Caco-2 (cell line): ENCODE measurements around the gene ZNF559. TPM values are rescaled to one million over a fixed set of nuclear protein-coding genes. Genes with fewer than 3 reads are reported as not detected.
"Not testable (repeated sequence)": the region's sequence is repeated elsewhere in the genome, so short reads cannot be mapped to it uniquely, and the experiment has no call there.

Source experiments
- Bru-seq: library from RNA; stranded (reverse); fragments of 400-500 nt; gene quantifications from one replicate; lab custom pipeline; 2021; lab: Mats Ljungman, UMichigan
- BruChase-seq, 2 experiments: library from RNA; stranded (reverse); fragments of 400-500 nt; gene quantifications; one replicate each; lab custom pipeline; 2021; lab: Mats Ljungman, UMichigan
- BruUV-seq: library from RNA; stranded (reverse); fragments of 400-500 nt; replicated peaks from 2 replicates; lab custom pipeline; 2021; lab: Mats Ljungman, UMichigan
- CTCF ChIA-PET: fragments of 300-600 bp; sonication (Branson Sonifier 250); formaldehyde crosslinking; loops from one replicate; lab custom pipeline; 2022; ENCODE audit warnings: antibody characterized with exemption; lab: Charles Lee
- POLR2A ChIA-PET: fragments of 300-600 bp; sonication (Branson Sonifier 250); formaldehyde crosslinking; loops from one replicate; lab custom pipeline; 2022; ENCODE audit warnings: antibody characterized with exemption; lab: Charles Lee
- DNase-seq, 2 experiments: peaks; one replicate each; pipeline versions ENCODE4 v3.0.0 to v3.0.0-alpha.2; 2020 to 2022
- H3K27me3 ChIP-seq: replicated peaks from 2 replicates; pipeline ENCODE4 v1.6.0; 2011; ENCODE audit warnings: low read length; ENCODE audit not compliant: control insufficient read depth, insufficient read depth
- H3K36me3 ChIP-seq: 2 replicates; pipeline ENCODE4 v1.5.1; 2011; ENCODE audit warnings: low read length; ENCODE audit not compliant: control insufficient read depth, insufficient read depth
- H3K4me1 ChIP-seq: fragments of 250-450 bp; sonication (Bioruptor Pico); 2 replicates; pipeline ENCODE4 v1.5.1; 2020; ENCODE audit warnings: mild to moderate bottlenecking
- H3K4me3 ChIP-seq: 2 replicates; pipeline ENCODE4 v1.5.1; 2011; ENCODE audit warnings: low read depth, mild to moderate bottlenecking, control low read depth, low read length
- H3K9me3 ChIP-seq: fragments of 250-450 bp; sonication (Bioruptor Pico); 2 replicates; pipeline ENCODE4 v1.5.1; 2020; ENCODE audit warnings: mild to moderate bottlenecking, moderate library complexity
- H3K27ac Mint-ChIP-seq: one replicate; pipeline ENCODE4 v1.8.0; 2022; ENCODE audit warnings: mixed read lengths; ENCODE audit not compliant: unreplicated experiment
- H3K27me3 Mint-ChIP-seq: one replicate; pipeline ENCODE4 v1.8.0; 2022; ENCODE audit warnings: mixed read lengths; ENCODE audit not compliant: insufficient read depth, unreplicated experiment
- H3K36me3 Mint-ChIP-seq: one replicate; pipeline ENCODE4 v1.8.0; 2022; ENCODE audit warnings: mild to moderate bottlenecking, mixed read lengths; ENCODE audit not compliant: insufficient read depth, unreplicated experiment
- H3K4me1 Mint-ChIP-seq: one replicate; pipeline ENCODE4 v1.8.0; 2022; ENCODE audit warnings: low read depth, mixed read lengths; ENCODE audit not compliant: unreplicated experiment
- H3K4me3 Mint-ChIP-seq: one replicate; pipeline ENCODE4 v1.8.0; 2022; ENCODE audit warnings: mild to moderate bottlenecking, moderate library complexity, mixed read lengths; ENCODE audit not compliant: unreplicated experiment
- H3K9me3 Mint-ChIP-seq: one replicate; pipeline ENCODE4 v1.8.0; 2022; ENCODE audit warnings: mixed read lengths; ENCODE audit not compliant: unreplicated experiment
- CTCF ChIP-seq, 2 experiments: fragments of 200-600 bp in 1 of 2; IDR thresholded peaks; 1 replicate in 1 of 2; 2 replicates in 1 of 2; pipeline versions ENCODE4 v1.5.1 to v1.8.0; 2011 to 2022; ENCODE audit warnings: antibody characterized with exemption in 1 of 2, control low read depth in 1 of 2, inconsistent platforms in 1 of 2, low read depth in 1 of 2, low read length in 1 of 2, mild to moderate bottlenecking in 1 of 2, moderate library complexity in 1 of 2; ENCODE audit not compliant: insufficient read depth in 1 of 2, severe bottlenecking in 1 of 2, unreplicated experiment in 1 of 2
- intact Hi-C: fragments of 100-400 bp; cut with micrococcal nuclease; formaldehyde crosslinking; loops from one replicate; pipeline ENCODE4 v1.10.0; 2022; ENCODE audit not compliant: unreplicated experiment
- long read RNA-seq: library from polyadenylated mRNA; stranded (forward); transcript quantifications from one replicate; pipeline ENCODE4 v2.0.0, GENCODE V29; 2022
- total RNA-seq: library from RNA; stranded (reverse); gene quantifications from 2 replicates; pipeline ENCODE4 v1.2.3, GENCODE V29; 2022

The ZNF559 gene
- 5.4 and 5.5 TPM in 2 replicates for total RNA-seq
- Bru-seq, nascent RNA, result percentile 55 among the genes with signal in this experiment
- BruChase-seq, experiment 1, labeled RNA remaining after a 2-hour chase, result percentile 64 among the genes with signal in this experiment
- percentile 59 among the genes with signal in this experiment for BruChase-seq, experiment 2, labeled RNA remaining after a 6-hour chase
- long read RNA-seq, partial matches to known transcripts, result 2 of 8 reads
- long read RNA-seq, other reads (novel, unspliced or antisense), result 4 of 8 reads

GRCh38 chr19:9323919-9324583 is at the start of gene ZNF559:
ZNF559 (plus strand) TSS chr19:9324179; CDS start chr19:9338550, 14,371 bp downstream.
- Mint-ChIP-seq H3K4me3 (peak within 1 kb of the TSS; percentile 80), H3K4me1 (no peaks in the 10 kb centered on the region), H3K9me3 (peaks cover 10% of the 10 kb centered on the region), H3K27me3 (no peaks in the 10 kb centered on the region), H3K27ac (peak within 1 kb of the TSS; percentile 89), H3K36me3 (peaks cover 25% of the 10 kb centered on the region)
- Histone ChIP-seq H3K4me3 (peak within 1 kb of the TSS; percentile 44), H3K27me3 (no peaks in the 10 kb centered on the region), H3K36me3 (no peaks in the 10 kb centered on the region), H3K9me3 (peaks cover 19% of the 10 kb centered on the region), H3K4me1 (0 out of 2 replicates have a peak, but pooled peaks cover 3% of the 10 kb centered on the region)
- CTCF ChIA-PET, result no interaction called here
- TF ChIP-seq CTCF (IDR thresholded peaks at IDR 0.05; ENCODE audit: insufficient read depth in 1 of 2, low read depth in 1 of 2, low read length in 1 of 2, severe bottlenecking in 1 of 2, unreplicated experiment in 1 of 2), result peak in 1 of 2 experiments; percentile 28
- intact Hi-C loops, result loop anchor here (5.0 kb wide), 1 partner anchor 468 kb away; no protein-coding TSS in a partner anchor
- BruUV-seq, result no TSS peak
- POLR2A ChIA-PET, result no interaction called here
- DNase-seq, result peak; percentile 88 to 91

GRCh38 chr19:9283485-9283884 is 40.5 kb upstream of the ZNF559 start:
- CTCF ChIA-PET, H3K27me3 ChIP-seq, DNase-seq, H3K27ac Mint-ChIP-seq, H3K36me3 ChIP-seq, H3K9me3 ChIP-seq, POLR2A ChIA-PET, H3K4me1 ChIP-seq, intact Hi-C loops, BruUV-seq, H3K4me3 ChIP-seq, H3K27me3 Mint-ChIP-seq, H3K4me1 Mint-ChIP-seq, H3K36me3 Mint-ChIP-seq, H3K4me3 Mint-ChIP-seq: not testable (repeated sequence)
- peaks cover 24% of the 10 kb centered on the region for H3K9me3 Mint-ChIP-seq

GRCh38 chr19:9289231-9289884 is 34.6 kb upstream of the ZNF559 start:
- no TSS peak for BruUV-seq
- no peaks in the 10 kb centered on the region for H3K36me3 ChIP-seq

More at GRCh38 chr19:9289231-9289884, 34.6 kb upstream of the ZNF559 start:
- H3K9me3 ChIP-seq, result 0 out of 2 replicates have a peak, but pooled peaks cover 5% of the 10 kb centered on the region
- Mint-ChIP-seq H3K4me3 (no peak overlapping the region), H3K27me3 (no peaks in the 10 kb centered on the region), H3K27ac (no peak overlapping the region), H3K9me3 (peaks cover 26% of the 10 kb centered on the region), H3K36me3 (no peaks in the 10 kb centered on the region), H3K4me1 (no peaks in the 10 kb centered on the region)
- H3K4me3 ChIP-seq, result no peak overlapping the region
- H3K27me3 ChIP-seq, result no peaks in the 10 kb centered on the region
- ChIA-PET CTCF (no interaction called here), POLR2A (no interaction called here)
- no peak for DNase-seq
- TF ChIP-seq CTCF (IDR thresholded peaks at IDR 0.05; ENCODE audit: insufficient read depth in 1 of 2, low read depth in 1 of 2, low read length in 1 of 2, severe bottlenecking in 1 of 2, unreplicated experiment in 1 of 2), result no peak
- intact Hi-C loops, result no loop called here
- no peaks in the 10 kb centered on the region for H3K4me1 ChIP-seq
